A673 (cell line): ENCODE data around the gene FTO.

Source experiments
- EZH2 ChIP-seq: fragments of 200-600 bp; sonication (generic); IDR thresholded peaks from 2 replicates; pipeline ENCODE4 v1.6.1; 2017; ENCODE audit warnings: borderline replicate concordance, low read depth, mild to moderate bottlenecking, mixed read lengths, antibody characterized with exemption, low read length; ENCODE audit not compliant: poor library complexity, severe bottlenecking
- TF ChIP-seq, protein P1 (sequence below): fragments of 300-800, 200-600 bp; sonication (generic); conservative IDR thresholded peaks from 2 replicates; pipeline ENCODE4 v1.5.1; 2017; ENCODE audit warnings: low read depth, mild to moderate bottlenecking, antibody characterized with exemption, low read length, moderate library complexity, mixed read lengths

DNA sequence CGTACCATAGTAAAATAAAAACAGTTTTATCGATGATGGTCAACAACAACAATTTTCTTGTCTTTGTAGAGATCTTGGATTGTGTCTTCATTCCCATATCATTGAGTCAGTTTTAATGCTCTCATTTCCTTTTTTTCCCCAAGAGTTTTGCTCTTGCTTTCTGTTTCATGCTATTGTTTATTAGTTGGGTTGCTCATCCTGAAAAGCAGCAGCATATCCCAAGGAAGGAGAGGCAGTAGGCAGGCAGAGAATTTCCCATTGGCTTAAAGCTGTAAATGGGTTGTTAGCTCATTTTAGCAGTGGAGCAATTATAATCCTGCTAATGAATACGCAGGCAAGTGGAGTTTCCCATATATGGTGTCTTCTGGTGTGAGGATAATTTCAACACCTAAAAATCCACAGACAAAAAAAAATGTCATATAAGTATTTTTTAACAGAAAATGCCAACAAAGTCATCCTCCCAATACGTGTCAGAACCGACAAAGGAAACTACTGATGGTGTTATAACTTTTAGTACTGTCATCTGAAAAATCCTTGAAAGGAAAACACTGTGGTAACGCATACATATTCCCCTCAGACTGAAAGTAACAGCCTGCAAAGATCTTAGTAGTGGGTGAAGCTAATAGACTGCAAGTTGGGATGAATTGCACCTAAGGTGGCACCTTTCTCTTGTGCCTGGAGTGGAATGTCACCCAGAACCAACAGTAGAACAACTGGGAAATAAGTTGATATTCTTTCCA is 218.3 kb downstream of the FTO start:
- TF ChIP-seq, protein P1, sequence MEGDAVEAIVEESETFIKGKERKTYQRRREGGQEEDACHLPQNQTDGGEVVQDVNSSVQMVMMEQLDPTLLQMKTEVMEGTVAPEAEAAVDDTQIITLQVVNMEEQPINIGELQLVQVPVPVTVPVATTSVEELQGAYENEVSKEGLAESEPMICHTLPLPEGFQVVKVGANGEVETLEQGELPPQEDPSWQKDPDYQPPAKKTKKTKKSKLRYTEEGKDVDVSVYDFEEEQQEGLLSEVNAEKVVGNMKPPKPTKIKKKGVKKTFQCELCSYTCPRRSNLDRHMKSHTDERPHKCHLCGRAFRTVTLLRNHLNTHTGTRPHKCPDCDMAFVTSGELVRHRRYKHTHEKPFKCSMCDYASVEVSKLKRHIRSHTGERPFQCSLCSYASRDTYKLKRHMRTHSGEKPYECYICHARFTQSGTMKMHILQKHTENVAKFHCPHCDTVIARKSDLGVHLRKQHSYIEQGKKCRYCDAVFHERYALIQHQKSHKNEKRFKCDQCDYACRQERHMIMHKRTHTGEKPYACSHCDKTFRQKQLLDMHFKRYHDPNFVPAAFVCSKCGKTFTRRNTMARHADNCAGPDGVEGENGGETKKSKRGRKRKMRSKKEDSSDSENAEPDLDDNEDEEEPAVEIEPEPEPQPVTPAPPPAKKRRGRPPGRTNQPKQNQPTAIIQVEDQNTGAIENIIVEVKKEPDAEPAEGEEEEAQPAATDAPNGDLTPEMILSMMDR = no peak
- TF ChIP-seq EZH2 = no peak
